Measurements from ENCODE around the gene HDDC2. TPM values are rescaled to one million over a fixed set of nuclear protein-coding genes. Genes with fewer than 3 reads are reported as not detected.

Gene HDDC2
- total RNA-seq, 1 experiment from 2014 or later, result 95.6 TPM

- ChIA-PET CTCF (no interaction called here), RAD21 (ENCODE audit: low non-redundant PET in 1 of 2, low total read pairs in 2 of 2, uncharacterized antibody in 2 of 2, unreplicated experiment in 2 of 2) (no interaction called here), POLR2A (no interaction called here)
- BruUV-seq (replicated peaks), result no TSS peak
- H3K9me2 ChIP-seq (ENCODE audit: insufficient read depth), result no peaks in the 10 kb centered on the region
- DNase-seq (ENCODE audit: low read depth, low spot score), result no peak
- no peaks in the 10 kb centered on the region for H3K36me3 ChIP-seq (ENCODE audit: control insufficient read depth in 1 of 2, insufficient read depth in 2 of 2, low read length in 2 of 2)
- no peaks in the 10 kb centered on the region for H3K9me3 ChIP-seq (ENCODE audit: control insufficient read depth in 1 of 2, insufficient read depth in 1 of 2, low read depth in 1 of 2, low read length in 2 of 2)
- H3K27me3 ChIP-seq (ENCODE audit: insufficient read depth, low read length), result no peaks in the 10 kb centered on the region
- H2AFZ ChIP-seq (ENCODE audit: low read depth, low read length, poor library complexity, severe bottlenecking), result no peak overlapping the region
- no peak for ATAC-seq
- H4K20me1 ChIP-seq (ENCODE audit: insufficient read depth), result no peaks in the 10 kb centered on the region
- no peaks in the 10 kb centered on the region for H3K79me2 ChIP-seq (ENCODE audit: insufficient read depth, low read length)
- TF ChIP-seq ZNF274 (IDR thresholded peaks at IDR 0.05; ENCODE audit: low read depth, low read length) (no peak), REST (IDR thresholded peaks at IDR 0.05; ENCODE audit: low read depth) (no peak), SIN3A (IDR thresholded peaks at IDR 0.05; ENCODE audit: low read depth) (no peak)
- TF ChIP-seq, protein P1, sequence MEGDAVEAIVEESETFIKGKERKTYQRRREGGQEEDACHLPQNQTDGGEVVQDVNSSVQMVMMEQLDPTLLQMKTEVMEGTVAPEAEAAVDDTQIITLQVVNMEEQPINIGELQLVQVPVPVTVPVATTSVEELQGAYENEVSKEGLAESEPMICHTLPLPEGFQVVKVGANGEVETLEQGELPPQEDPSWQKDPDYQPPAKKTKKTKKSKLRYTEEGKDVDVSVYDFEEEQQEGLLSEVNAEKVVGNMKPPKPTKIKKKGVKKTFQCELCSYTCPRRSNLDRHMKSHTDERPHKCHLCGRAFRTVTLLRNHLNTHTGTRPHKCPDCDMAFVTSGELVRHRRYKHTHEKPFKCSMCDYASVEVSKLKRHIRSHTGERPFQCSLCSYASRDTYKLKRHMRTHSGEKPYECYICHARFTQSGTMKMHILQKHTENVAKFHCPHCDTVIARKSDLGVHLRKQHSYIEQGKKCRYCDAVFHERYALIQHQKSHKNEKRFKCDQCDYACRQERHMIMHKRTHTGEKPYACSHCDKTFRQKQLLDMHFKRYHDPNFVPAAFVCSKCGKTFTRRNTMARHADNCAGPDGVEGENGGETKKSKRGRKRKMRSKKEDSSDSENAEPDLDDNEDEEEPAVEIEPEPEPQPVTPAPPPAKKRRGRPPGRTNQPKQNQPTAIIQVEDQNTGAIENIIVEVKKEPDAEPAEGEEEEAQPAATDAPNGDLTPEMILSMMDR (IDR thresholded peaks at IDR 0.05 in 2 of 3, conservative IDR thresholded peaks at IDR 0.05 in 1 of 3; ENCODE audit: borderline replicate concordance in 1 of 3, insufficient read depth in 1 of 3, low read depth in 2 of 3, low read length in 2 of 3), result no peak
- intact Hi-C loops (cut with micrococcal nuclease), result no loop called here
- H3K27ac ChIP-seq (ENCODE audit: low read depth, low read length), result no peak overlapping the region
- H3K4me2 ChIP-seq (ENCODE audit: low read length), result no peak overlapping the region
- no peak overlapping the region for H3K9ac ChIP-seq (ENCODE audit: low read length)
- H3K4me1 ChIP-seq (ENCODE audit: control insufficient read depth in 1 of 2, insufficient read depth in 2 of 2, low read length in 2 of 2), result no peaks in the 10 kb centered on the region
- no peak overlapping the region for H3K4me3 ChIP-seq (replicated peaks in 1 of 2; ENCODE audit: low read depth in 1 of 2, low read length in 2 of 2)
These were observed 72.7 kb downstream of the HDDC2 start for GRCh38 chr6:125228981-125229479.

Measured in HCT116 (cell line).